Mesothelial cell of epicardium (in vitro differentiated cells): ENCODE results near the gene CHMP1B. TPM values are rescaled to one million over a fixed set of nuclear protein-coding genes. Genes with fewer than 3 reads are reported as not detected.

ENCODE experiments used
- DNase-seq, 2 experiments: peaks; one replicate each; pipeline ENCODE4 v3.0.0; 2021; ENCODE audit warnings: low spot score in 2 of 2; ENCODE audit not compliant: unreplicated experiment in 2 of 2
- H3K27ac Mint-ChIP-seq: 2 replicates; pipeline ENCODE4 v1.8.0; 2021; ENCODE audit warnings: mixed read lengths
- H3K27me3 Mint-ChIP-seq: 2 replicates; pipeline ENCODE4 v1.8.0; 2021; ENCODE audit warnings: low read depth, mixed read lengths
- H3K36me3 Mint-ChIP-seq: 2 replicates; pipeline ENCODE4 v1.8.0; 2021; ENCODE audit warnings: mixed read lengths
- H3K4me1 Mint-ChIP-seq: 2 replicates; pipeline ENCODE4 v1.8.0; 2021; ENCODE audit warnings: mixed read lengths
- H3K4me3 Mint-ChIP-seq: 2 replicates; pipeline ENCODE4 v1.8.0; 2021; ENCODE audit warnings: mild to moderate bottlenecking, moderate library complexity, mixed read lengths
- H3K9me3 Mint-ChIP-seq: 2 replicates; pipeline ENCODE4 v1.8.0; 2021; ENCODE audit warnings: mixed read lengths
- CTCF ChIP-seq: fragments of 200-600 bp; sonication (generic); IDR thresholded peaks from one replicate; pipeline ENCODE4 v1.5.0; 2021; ENCODE audit warnings: antibody characterized with exemption; ENCODE audit not compliant: unreplicated experiment
- total RNA-seq: library from RNA; stranded (reverse); gene quantifications from 3 replicates; pipeline ENCODE4 v1.2.1, GENCODE V29; 2021

CHMP1B gene
- total RNA-seq, 1 donor from 2014 or later = 43.7 TPM

GRCh38 chr18:11859282-11859830, 8.1 kb downstream of the CHMP1B start:
- Mint-ChIP-seq H3K27me3 (no peaks in the 10 kb centered on the region), H3K36me3 (no peaks in the 10 kb centered on the region), H3K4me3 (no peak overlapping the region), H3K27ac (no peak overlapping the region), H3K9me3 (no peaks in the 10 kb centered on the region), H3K4me1 (peaks cover 32% of the 10 kb centered on the region)
- no peak for DNase-seq
- TF ChIP-seq CTCF = no peak

GRCh38 chr18:11859903-11860407, 8.7 kb downstream of the CHMP1B start:
- Mint-ChIP-seq H3K27me3 (no peaks in the 10 kb centered on the region), H3K4me3 (no peak overlapping the region), H3K36me3 (no peaks in the 10 kb centered on the region), H3K4me1 (peaks cover 32% of the 10 kb centered on the region), H3K27ac (no peak overlapping the region), H3K9me3 (no peaks in the 10 kb centered on the region)
- TF ChIP-seq CTCF = no peak
- no peak for DNase-seq

- no peak for TF ChIP-seq CTCF
- H3K9me3 Mint-ChIP-seq = no peaks in the 10 kb centered on the region
- no peak for DNase-seq
- peaks cover 32% of the 10 kb centered on the region for H3K4me1 Mint-ChIP-seq
- no peaks in the 10 kb centered on the region for H3K27me3 Mint-ChIP-seq
- H3K36me3 Mint-ChIP-seq = no peaks in the 10 kb centered on the region
- peak overlapping the region; percentile 30 for H3K27ac Mint-ChIP-seq
- no peak overlapping the region for H3K4me3 Mint-ChIP-seq
These were observed 9.6 kb downstream of the CHMP1B start for GRCh38 chr18:11860594-11861450.

GRCh38 chr18:11861583-11862288, 10.5 kb downstream of the CHMP1B start:
- Mint-ChIP-seq H3K36me3 (no peaks in the 10 kb centered on the region), H3K4me3 (no peak overlapping the region)
- DNase-seq = no peak

More at GRCh38 chr18:11861583-11862288, 10.5 kb downstream of the CHMP1B start:
- Mint-ChIP-seq H3K27ac (peak overlapping the region; percentile 4), H3K4me1 (peaks cover 32% of the 10 kb centered on the region), H3K27me3 (no peaks in the 10 kb centered on the region), H3K9me3 (no peaks in the 10 kb centered on the region)
- no peak for TF ChIP-seq CTCF
